Dendritic cell treated with granulocyte-macrophage colony-stimulating factor and Interleukin-4, amounts not matched to agents 40 ng/mL and 50 ng/mL, for 4 days (primary cell): ENCODE results near the gene NOS1AP.

Source experiments
- H3K27ac Mint-ChIP-seq: one replicate; pipeline ENCODE4 v1.8.0; 2022; ENCODE audit warnings: mild to moderate bottlenecking, mixed read lengths
- H3K27me3 Mint-ChIP-seq: one replicate; pipeline ENCODE4 v1.8.0; 2022; ENCODE audit warnings: mild to moderate bottlenecking, mixed read lengths
- H3K36me3 Mint-ChIP-seq: one replicate; pipeline ENCODE4 v1.8.0; 2022; ENCODE audit warnings: low read depth, mixed read lengths
- H3K4me1 Mint-ChIP-seq: one replicate; pipeline ENCODE4 v1.8.0; 2022; ENCODE audit warnings: low read depth, mixed read lengths
- H3K4me3 Mint-ChIP-seq: one replicate; pipeline ENCODE4 v1.8.0; 2022; ENCODE audit warnings: mild to moderate bottlenecking, moderate library complexity, mixed read lengths
- H3K9me3 Mint-ChIP-seq: one replicate; pipeline ENCODE4 v1.8.0; 2022; ENCODE audit warnings: mixed read lengths
- intact Hi-C: fragments of 100-400 bp; cut with micrococcal nuclease; formaldehyde crosslinking; loops from one replicate; pipeline ENCODE4 v1.15.0; 2022

The NOS1AP gene

DNA sequence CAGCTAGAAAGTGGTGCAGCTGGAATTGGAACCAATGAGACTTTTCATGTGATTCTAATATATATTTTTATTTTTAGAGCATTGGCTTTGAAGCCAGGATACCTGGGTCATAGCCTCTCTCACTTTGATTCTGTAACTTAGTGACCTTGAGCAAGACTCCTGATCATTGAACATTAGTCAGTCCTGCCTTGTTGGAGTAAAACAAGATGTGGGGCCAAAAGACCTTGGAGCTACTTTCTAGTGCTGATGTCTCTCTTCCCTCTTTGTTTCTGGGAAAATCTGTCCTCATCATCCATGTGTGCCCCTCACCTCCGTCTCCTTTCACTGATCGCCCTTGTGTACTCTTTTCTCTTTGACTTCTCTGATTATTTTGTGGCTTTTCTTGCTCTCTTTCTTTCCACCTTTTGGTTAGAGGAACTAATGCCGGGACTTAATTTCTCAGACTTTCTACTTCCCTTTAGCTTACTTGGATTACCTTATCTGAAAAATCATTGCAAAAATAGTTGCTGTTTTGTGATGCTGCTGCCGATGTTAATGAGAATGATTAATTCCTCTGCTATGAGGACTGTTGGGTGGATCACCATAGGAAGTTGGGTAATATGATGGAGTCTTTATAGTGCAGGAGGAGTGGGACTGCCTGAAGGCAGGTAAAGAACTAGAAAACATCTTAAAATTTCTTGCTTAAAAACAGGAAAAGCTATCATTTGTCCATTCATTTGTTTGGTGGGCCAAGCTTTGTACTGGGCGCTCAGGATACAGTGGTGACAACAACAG, 72.0 kb downstream of the NOS1AP start:
- intact Hi-C loops: no loop called here
- H3K9me3 Mint-ChIP-seq: no peaks in the 10 kb centered on the region
- no peak overlapping the region for H3K4me3 Mint-ChIP-seq
- H3K27me3 Mint-ChIP-seq: peaks cover 6% of the 10 kb centered on the region
- H3K4me1 Mint-ChIP-seq: peaks cover 6% of the 10 kb centered on the region
- H3K27ac Mint-ChIP-seq: no peak overlapping the region
- no peaks in the 10 kb centered on the region for H3K36me3 Mint-ChIP-seq

DNA sequence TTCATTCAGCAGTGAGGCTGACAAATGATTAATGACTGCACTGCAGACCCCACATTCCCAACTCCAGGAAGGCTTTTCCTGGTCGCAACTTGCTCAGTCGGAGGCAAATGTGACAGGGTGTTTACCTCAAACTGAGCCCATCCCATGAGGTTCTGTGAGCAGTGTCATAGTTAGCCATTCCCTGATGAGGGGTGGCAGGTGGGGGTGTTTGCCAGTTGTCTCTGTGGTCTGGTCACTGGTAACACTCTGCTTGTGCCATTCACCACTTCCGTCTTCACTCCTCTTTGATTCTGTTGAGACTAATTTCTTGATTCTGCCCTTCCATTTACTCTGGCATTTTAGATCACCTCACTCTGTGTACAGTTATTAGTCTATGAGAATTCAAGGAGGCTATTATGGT, 73.5 kb downstream of the NOS1AP start:
- peaks cover 6% of the 10 kb centered on the region for H3K27me3 Mint-ChIP-seq
- no peaks in the 10 kb centered on the region for H3K9me3 Mint-ChIP-seq
- peaks cover 6% of the 10 kb centered on the region for H3K4me1 Mint-ChIP-seq
- intact Hi-C loops: no loop called here
- no peak overlapping the region for H3K27ac Mint-ChIP-seq
- no peak overlapping the region for H3K4me3 Mint-ChIP-seq
- H3K36me3 Mint-ChIP-seq: no peaks in the 10 kb centered on the region

DNA sequence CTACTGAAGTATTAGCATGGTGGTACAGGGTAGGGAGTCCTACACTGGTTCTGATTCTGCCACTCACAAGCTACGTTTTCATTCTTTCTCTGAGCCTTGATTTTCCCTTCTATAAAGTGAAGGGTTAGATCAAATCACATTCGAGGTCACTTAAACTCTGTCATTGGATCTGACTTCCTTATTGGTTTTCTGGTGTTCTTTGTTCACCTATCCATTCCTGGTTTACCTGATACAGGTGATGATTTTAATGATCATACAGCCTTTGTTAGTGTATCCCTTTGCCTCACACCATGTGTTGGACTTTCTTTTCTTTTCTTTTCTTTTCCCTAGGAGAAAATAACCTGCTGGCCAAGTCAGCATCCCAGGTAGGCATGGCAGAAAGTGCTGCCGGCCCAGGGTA, 74.8 kb downstream of the NOS1AP start:
- peaks cover 6% of the 10 kb centered on the region for H3K27me3 Mint-ChIP-seq
- peaks cover 6% of the 10 kb centered on the region for H3K4me1 Mint-ChIP-seq
- no peaks in the 10 kb centered on the region for H3K36me3 Mint-ChIP-seq
- H3K9me3 Mint-ChIP-seq: no peaks in the 10 kb centered on the region
- intact Hi-C loops: no loop called here
- no peak overlapping the region for H3K27ac Mint-ChIP-seq
- no peak overlapping the region for H3K4me3 Mint-ChIP-seq

- Mint-ChIP-seq H3K4me1 (peaks cover 6% of the 10 kb centered on the region), H3K27me3 (peaks cover 6% of the 10 kb centered on the region), H3K36me3 (no peaks in the 10 kb centered on the region), H3K27ac (no peak overlapping the region), H3K4me3 (no peak overlapping the region), H3K9me3 (no peaks in the 10 kb centered on the region)
- intact Hi-C loops: no loop called here
Observed at GRCh38 chr1:162144853-162145252, 75.4 kb downstream of the NOS1AP start.

GRCh38 chr1:162145280-162145965, 75.9 kb downstream of the NOS1AP start:
- Mint-ChIP-seq H3K4me3 (no peak overlapping the region), H3K36me3 (no peaks in the 10 kb centered on the region), H3K27me3 (peaks cover 6% of the 10 kb centered on the region), H3K9me3 (no peaks in the 10 kb centered on the region), H3K4me1 (peaks cover 6% of the 10 kb centered on the region), H3K27ac (no peak overlapping the region)
- intact Hi-C loops: no loop called here

DNA sequence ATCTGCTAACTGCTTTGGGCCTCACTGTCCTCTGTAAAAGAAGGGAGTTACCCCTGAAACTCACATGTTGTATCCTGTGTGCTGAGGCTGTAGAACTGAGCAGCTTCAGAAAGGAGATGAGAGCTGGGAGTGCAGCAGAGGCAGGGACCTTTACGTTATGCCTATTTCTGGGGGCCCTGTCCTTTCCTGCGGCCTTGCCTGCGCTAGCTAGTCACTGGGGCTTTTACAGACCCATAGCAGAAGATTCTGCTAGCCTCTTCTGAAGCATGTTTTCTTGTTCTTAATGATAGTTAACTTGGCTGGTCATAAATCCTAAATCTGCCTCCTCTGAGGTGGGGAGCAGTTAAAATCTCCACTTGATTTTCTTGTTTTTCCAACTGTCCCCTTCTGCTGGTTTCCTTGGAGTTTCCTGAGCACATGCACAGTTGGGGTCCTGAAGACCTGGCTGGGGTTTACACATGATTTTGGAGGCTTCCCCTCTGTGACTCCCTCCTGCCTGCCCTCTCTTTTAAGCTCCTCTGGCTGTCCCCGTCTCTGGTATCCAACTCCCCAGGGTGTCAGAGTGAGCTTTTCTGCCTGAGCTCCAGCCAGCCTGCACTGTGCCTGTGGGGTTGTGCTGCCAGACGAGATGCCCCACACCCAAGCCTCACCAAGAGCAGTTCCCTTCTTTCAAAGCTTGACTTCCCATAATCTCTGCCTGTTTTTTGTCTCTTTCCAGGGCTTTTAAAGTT, 76.6 kb downstream of the NOS1AP start:
- no peak overlapping the region for H3K4me3 Mint-ChIP-seq
- no peaks in the 10 kb centered on the region for H3K36me3 Mint-ChIP-seq
- H3K4me1 Mint-ChIP-seq: peaks cover 6% of the 10 kb centered on the region
- no peak overlapping the region for H3K27ac Mint-ChIP-seq
- intact Hi-C loops: no loop called here
- H3K9me3 Mint-ChIP-seq: no peaks in the 10 kb centered on the region
- H3K27me3 Mint-ChIP-seq: peaks cover 8% of the 10 kb centered on the region

DNA sequence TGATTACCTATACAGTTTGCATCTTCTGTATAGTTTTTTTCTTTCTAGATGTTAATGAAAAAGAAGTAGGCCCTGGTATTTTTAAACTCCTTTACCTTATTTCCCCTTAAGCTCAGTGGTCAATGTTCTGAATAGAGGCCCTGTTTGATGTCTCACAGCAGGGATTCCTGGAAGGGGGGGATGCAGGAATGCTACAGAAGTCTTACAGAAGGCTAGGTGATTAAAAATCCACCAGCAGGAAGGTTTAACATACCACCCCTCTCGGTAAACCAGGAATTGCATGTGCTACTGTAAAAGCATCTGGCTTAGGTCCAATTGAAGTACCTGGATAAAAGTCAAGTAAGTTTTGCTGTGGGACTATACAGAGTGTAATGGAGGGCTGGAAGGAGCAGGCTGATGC, 78.3 kb downstream of the NOS1AP start:
- Mint-ChIP-seq H3K4me1 (no peaks in the 10 kb centered on the region), H3K36me3 (no peaks in the 10 kb centered on the region), H3K9me3 (no peaks in the 10 kb centered on the region), H3K4me3 (no peak overlapping the region), H3K27ac (no peak overlapping the region), H3K27me3 (peaks cover 4% of the 10 kb centered on the region)
- intact Hi-C loops: no loop called here

DNA sequence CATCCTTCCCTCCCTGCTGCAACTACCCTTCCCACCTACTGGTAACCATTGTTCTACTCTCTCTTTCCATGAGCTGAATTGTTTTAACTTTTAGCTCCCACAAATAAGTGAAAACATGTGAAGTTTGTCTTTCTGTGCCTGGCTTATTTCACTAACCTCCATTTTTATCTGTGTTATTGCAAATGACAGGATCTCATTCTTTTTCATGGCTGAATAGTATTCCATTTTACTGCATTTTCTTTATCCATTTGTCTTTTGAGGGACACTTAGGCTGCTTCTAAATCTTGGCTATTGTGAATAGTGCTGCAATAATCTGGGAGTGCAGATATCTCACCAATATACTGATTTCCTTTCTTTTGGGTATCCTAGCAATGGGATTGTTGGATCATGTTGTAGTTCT, 80.6 kb downstream of the NOS1AP start:
- no peak overlapping the region for H3K4me3 Mint-ChIP-seq
- no peaks in the 10 kb centered on the region for H3K4me1 Mint-ChIP-seq
- H3K9me3 Mint-ChIP-seq: no peaks in the 10 kb centered on the region
- no peaks in the 10 kb centered on the region for H3K36me3 Mint-ChIP-seq
- H3K27ac Mint-ChIP-seq: no peak overlapping the region
- intact Hi-C loops: no loop called here
- peaks cover 4% of the 10 kb centered on the region for H3K27me3 Mint-ChIP-seq

DNA sequence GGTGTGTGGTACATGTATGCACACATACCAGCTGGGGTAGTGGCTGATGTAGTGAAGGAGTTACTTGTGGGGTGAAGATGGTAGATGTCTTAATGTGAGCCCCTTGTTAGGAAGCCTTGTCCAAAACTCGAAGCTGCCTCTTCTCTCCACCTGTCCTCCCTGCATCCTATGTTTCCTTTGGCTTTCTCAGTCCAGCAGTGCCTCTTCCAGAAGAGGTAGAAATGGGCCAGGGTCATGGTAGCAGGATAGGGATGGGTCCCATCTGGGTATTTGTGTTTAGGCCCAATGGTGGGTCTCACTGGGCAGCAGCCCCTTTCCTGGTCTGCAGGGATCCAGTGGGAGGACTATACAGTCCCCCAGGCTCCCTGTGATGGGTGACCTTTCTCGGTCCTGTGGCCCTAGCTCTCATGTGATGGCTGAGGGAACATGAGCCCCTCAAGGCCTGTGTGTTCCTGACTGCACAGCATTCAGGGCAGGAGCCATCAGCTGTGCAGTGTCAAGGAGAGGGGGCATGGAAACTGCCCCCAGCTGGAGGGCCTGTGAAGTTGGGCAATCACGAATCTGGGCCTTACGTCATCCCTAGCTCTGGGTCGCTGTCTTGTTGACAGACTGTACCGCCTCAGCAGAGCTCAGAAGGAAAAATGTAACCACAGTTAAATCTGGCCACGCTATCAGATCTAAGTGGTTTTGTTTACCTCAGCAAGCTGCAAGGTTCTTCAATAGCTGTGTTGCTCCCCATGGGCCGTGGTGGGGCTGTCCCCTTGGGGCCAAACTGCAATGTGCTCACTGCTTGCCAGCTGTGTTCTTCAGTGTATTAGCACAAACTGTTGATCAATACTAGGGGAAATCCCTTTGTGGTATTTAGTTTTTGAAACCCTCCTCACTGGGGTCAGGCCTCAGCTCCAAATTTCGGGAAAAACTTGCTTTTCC, 82.7 kb downstream of the NOS1AP start:
- Mint-ChIP-seq H3K36me3 (no peaks in the 10 kb centered on the region), H3K4me3 (no peak overlapping the region), H3K4me1 (no peaks in the 10 kb centered on the region), H3K27ac (no peak overlapping the region), H3K9me3 (no peaks in the 10 kb centered on the region), H3K27me3 (peaks cover 4% of the 10 kb centered on the region)
- intact Hi-C loops: no loop called here

GRCh38 chr1:162153374-162153773, 83.9 kb downstream of the NOS1AP start:
- H3K4me1 Mint-ChIP-seq: no peaks in the 10 kb centered on the region
- intact Hi-C loops: no loop called here
- H3K27ac Mint-ChIP-seq: no peak overlapping the region
- H3K27me3 Mint-ChIP-seq: peaks cover 4% of the 10 kb centered on the region
- no peak overlapping the region for H3K4me3 Mint-ChIP-seq
- no peaks in the 10 kb centered on the region for H3K36me3 Mint-ChIP-seq
- no peaks in the 10 kb centered on the region for H3K9me3 Mint-ChIP-seq

GRCh38 chr1:162157469-162157868, 88.0 kb downstream of the NOS1AP start:
- Mint-ChIP-seq H3K27ac (no peak overlapping the region), H3K4me3 (no peak overlapping the region), H3K27me3 (peaks cover 2% of the 10 kb centered on the region), H3K9me3 (no peaks in the 10 kb centered on the region), H3K36me3 (no peaks in the 10 kb centered on the region), H3K4me1 (no peaks in the 10 kb centered on the region)
- intact Hi-C loops: no loop called here

DNA sequence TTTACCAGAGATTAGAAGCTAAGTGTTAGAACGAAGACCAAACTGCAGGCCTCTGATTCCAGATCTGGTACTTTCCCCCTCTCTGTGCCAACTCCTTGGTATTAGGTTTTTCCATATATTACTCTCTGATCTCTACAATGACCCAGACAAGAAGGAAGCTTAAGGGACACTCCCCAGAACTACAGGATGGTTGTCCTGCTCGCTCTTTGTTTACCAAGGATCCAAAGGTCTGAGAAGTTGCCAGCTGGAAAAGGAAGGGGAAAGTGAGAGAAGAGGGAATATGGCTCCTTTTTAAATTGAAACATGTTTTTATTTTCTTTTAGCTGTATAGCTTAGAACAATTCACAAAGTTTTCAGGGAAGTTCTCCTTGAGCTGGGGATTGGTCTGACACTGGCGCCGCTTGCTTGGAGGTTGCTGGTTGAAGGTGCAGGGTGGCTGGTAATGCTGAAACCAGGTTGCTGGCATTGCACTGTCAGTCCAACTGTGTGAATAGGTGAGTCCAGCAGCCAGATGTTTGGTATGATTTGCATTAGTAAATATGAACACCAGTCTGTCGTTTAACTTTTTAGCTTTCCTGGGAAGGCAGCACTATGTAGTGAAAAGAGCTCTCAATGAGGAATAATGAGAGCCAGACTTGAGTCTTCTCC, 89.3 kb downstream of the NOS1AP start:
- Mint-ChIP-seq H3K4me3 (no peak overlapping the region), H3K36me3 (no peaks in the 10 kb centered on the region), H3K27me3 (peaks cover 4% of the 10 kb centered on the region), H3K9me3 (no peaks in the 10 kb centered on the region), H3K4me1 (no peaks in the 10 kb centered on the region), H3K27ac (no peak overlapping the region)
- intact Hi-C loops: no loop called here

GRCh38 chr1:162159515-162159914, 90.0 kb downstream of the NOS1AP start:
- no peaks in the 10 kb centered on the region for H3K36me3 Mint-ChIP-seq
- intact Hi-C loops: no loop called here
- peaks cover 4% of the 10 kb centered on the region for H3K27me3 Mint-ChIP-seq
- no peaks in the 10 kb centered on the region for H3K9me3 Mint-ChIP-seq
- no peaks in the 10 kb centered on the region for H3K4me1 Mint-ChIP-seq
- no peak overlapping the region for H3K4me3 Mint-ChIP-seq
- no peak overlapping the region for H3K27ac Mint-ChIP-seq
